Endometrium (tissue), 2 donors: ENCODE data around the gene TMX3.

Experiments used
- FAIRE-seq: peaks from 2 replicates; lab custom pipeline; 2012; peaks lifted over from hg19 to GRCh38; lab: Jason Lieb, UNC
- donor health status: control.
- donor health status: control.

The TMX3 gene, protein sequence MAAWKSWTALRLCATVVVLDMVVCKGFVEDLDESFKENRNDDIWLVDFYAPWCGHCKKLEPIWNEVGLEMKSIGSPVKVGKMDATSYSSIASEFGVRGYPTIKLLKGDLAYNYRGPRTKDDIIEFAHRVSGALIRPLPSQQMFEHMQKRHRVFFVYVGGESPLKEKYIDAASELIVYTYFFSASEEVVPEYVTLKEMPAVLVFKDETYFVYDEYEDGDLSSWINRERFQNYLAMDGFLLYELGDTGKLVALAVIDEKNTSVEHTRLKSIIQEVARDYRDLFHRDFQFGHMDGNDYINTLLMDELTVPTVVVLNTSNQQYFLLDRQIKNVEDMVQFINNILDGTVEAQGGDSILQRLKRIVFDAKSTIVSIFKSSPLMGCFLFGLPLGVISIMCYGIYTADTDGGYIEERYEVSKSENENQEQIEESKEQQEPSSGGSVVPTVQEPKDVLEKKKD

DNA sequence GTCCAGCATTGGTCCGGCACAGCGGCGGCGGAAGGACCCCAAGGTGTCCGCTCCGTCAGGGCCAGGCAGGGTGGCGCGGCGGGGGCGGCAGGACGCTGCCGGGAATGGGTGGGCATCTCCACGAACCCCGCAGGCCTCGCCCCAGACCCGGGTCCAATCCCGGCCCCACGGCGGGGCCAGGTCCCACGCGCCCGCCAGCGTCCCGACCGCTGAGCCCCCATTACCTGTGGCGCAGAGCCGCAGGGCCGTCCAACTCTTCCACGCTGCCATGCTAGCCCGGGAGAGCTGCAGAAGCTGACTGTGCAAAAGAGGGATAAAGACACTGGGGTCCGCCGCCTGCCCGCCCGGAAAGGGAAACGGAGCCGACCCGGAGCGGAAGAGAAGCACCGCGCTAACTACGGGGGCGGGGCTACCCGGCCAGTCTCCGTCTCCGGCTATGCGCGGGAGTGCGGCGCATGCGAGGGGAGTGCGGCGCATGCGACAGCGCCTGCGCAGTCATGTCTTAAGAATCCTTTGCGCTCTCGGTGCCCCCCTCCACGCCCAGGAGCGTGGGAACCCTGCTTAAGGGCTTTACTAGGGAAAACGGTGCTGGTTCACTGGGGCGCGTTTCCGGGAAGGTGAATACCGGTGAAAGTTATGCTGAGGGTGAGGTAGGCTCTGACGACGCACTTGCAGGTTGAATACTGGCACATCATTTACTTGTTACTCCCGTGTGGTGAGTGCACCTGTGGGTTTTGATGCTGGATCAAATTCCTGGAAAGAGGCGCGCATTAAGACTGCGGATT, at the start of gene TMX3:
TMX3 (minus strand) TSS at position 397 of the 785 bp plus-strand sequence; CDS start at position 270, 127 bp downstream.
- FAIRE-seq, result peak; percentile 70

GRCh38 chr18:68764016-68764415, 49.1 kb upstream of the TMX3 start:
- no peak for FAIRE-seq

DNA sequence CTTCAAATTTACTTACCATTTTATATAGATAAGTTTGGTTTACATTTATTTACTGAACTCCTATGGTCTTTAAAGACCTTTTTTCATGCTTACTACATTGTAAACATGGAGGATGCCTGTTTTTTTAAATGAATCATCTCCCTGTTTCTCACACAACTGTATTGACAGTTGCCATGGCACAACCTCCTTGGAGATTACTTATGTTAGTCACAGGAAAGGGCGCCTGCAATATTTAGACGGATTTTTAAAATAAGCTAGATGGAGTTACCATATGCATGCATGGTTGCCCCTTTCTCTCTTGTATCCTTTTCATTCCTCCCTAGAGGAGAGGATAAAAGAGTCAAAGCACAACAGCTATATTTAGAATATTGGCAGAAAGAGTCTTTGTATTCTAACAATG, 48.2 kb upstream of the TMX3 start:
- no peak for FAIRE-seq

- no peak for FAIRE-seq
Observed at GRCh38 chr18:68759308-68759707, 44.4 kb upstream of the TMX3 start.

DNA sequence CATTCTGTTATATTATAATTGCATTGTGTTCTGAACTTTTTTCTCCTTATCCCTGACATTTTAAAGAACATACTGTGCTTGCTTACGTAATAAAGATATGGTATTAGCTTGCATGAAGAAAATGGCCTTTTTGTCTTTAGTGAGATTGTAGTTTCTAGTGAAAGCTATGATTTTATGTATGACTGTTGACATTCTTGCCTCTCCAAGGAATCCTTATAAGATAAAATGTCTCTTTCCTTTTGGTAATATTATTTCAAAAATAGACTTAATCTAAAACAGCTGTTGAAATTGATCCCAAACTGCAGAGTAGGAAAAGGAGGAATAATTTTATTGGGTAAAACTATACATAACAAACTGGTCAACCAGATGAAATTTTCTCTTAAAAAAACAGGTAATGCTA, 42.2 kb upstream of the TMX3 start:
- peak; percentile 64 for FAIRE-seq

DNA sequence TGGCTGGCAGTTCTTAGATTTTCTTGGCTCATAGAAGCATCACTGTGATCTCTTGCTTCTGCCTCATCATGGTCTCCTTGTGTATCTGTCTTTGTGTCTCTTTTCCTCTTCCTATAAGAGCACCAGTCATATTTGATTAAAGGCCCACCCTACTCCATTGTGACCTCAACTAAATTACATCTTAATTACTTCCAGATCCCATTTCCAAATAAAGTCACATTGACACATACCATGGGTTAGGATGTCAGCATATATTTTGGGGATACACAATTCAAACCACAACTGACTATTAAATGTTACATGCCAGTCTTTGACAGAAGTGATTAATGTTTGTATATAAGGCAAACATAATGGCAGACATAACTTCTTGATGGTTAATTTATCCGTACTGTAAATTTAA, 27.3 kb upstream of the TMX3 start:
- FAIRE-seq, result no peak

- no peak for FAIRE-seq
Observed at GRCh38 chr18:68740966-68741365, 26.1 kb upstream of the TMX3 start.

DNA sequence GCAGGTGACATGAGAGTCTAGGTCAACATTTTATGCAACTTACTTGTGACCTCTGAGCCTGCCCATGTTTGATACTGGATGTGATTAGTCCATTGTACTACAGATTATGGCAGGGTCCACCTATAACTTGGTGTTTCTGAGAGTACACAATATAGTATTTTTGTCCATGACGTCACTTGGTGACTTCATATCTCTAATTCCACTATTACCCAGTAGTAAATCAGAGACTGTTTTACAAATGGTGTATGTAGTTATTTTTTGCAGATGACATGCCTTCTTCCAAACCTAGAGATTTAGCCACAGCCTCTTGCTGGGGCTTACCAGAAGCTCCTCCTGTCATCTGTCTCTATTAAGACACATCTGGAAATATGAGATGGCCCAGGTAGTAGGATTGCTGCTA, 24.6 kb upstream of the TMX3 start:
- no peak for FAIRE-seq

- no peak for FAIRE-seq
Observed at GRCh38 chr18:68738564-68738963, 23.7 kb upstream of the TMX3 start.

DNA sequence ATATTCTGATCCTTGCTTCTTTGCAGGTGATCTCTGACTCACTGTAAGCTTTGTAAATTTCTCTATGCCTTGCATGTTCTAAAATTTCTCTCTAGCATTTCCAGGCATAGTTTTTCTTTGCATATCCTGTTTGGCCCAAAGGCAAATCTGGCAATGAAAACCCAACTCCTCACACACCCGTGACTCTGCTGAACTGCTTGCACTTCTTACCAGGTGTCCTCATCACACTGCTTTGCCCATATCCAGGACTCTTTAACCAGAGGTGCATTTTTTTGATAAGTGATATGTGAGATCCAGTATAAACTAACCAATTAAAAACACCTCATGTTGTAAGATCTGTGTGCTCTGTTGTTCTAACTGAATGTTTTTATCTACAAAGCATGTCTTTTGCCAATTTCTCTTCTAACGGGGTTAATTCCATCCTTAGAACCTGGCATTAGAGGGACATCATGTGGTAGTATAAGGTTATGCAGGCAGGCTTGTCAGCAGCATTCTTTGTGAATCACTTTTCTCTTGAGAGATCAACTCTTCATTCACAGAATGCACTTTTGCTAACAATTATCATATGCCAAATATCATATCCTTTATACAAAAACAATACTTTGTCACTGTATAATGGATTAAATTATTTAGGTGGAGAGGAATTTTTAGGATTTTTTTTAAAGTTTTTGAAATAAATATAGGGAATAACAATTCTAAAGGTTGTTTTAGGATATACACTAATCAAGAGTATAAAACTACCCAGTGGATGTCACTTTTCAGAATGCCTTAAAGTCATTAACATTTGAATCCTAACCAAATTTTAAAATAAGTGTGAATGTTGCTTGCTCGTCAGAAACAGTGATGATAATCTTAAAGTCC, 20.8 kb upstream of the TMX3 start:
- FAIRE-seq, result peak; percentile 79

DNA sequence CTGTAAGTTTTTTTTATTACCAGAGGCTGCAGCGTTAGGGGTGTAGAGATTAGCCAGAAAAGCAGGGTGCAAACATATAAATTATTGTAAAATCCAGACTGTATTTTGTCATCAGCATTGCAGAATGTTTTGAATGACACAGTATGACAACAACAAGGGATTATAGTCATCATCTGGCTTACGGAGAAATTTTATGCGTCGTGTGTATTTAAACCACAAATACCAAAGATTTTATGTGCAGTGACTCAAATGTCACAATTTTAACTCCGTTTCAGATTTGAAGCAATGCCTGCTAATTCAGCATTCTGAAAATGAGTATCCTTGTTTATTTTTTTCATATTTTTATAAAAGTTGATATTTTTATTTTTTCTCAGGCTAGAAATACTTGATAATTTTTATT, 19.4 kb upstream of the TMX3 start:
- no peak for FAIRE-seq

- no peak for FAIRE-seq
Observed at GRCh38 chr18:68733707-68734106, 18.8 kb upstream of the TMX3 start.

- no peak for FAIRE-seq
Observed at GRCh38 chr18:68728081-68728700, 13.3 kb upstream of the TMX3 start.

GRCh38 chr18:68727506-68727905, 12.6 kb upstream of the TMX3 start:
- FAIRE-seq, result no peak

- FAIRE-seq, result no peak
Observed at GRCh38 chr18:68725346-68725745, 10.4 kb upstream of the TMX3 start.

- no peak for FAIRE-seq
Observed at GRCh38 chr18:68724021-68724420, 9.1 kb upstream of the TMX3 start.

- FAIRE-seq, result no peak
Observed at GRCh38 chr18:68723539-68723938, 8.6 kb upstream of the TMX3 start.

GRCh38 chr18:68722821-68723220, 7.9 kb upstream of the TMX3 start:
- no peak for FAIRE-seq

- no peak for FAIRE-seq
Observed at GRCh38 chr18:68721681-68722583, 7.0 kb upstream of the TMX3 start.

DNA sequence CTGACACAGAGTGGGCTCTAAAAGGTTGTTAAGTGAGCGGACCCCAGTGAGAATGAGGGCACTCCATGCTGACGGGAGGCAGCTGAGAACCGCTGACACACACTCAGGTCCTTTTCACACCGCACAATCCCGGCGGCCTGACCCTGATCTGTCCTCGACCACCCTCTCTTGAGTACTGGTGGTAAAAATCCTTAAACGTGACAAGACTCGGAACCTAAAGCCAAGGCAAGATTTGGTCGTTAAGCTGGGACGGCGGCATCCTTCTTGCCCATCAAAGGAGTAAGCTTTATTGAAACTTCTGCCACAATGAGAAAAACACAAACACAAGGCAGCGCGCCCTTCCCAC, 569 bp downstream of the TMX3 start:
- FAIRE-seq, result no peak

DNA sequence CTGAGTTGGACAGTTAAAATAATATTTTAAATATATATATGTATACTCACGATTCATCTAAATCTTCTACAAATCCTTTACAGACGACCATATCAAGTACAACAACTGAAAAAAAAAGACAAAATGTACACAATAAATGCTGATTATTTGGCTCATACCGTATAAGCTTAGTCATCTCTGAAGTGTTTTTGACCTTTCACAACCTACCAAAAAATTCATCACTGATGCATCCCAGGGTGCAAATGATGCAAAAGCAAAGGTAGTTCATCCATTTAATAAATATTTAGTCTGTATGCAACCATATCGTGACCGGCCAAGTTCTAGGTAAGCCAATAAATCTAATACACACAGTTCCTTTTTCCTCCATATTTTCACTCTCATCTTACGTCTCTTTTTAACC, 1.1 kb downstream of the TMX3 start:
- no peak for FAIRE-seq
